ENCODE data around the gene TMEM184B. TPM values are rescaled to one million over a fixed set of nuclear protein-coding genes. Genes with fewer than 3 reads are reported as not detected.
A peak's percentile ranks its signal among the peaks of the same experiment; 100 is the strongest.

TMEM184B gene
- total and polyA plus RNA-seq, 2 donors from 2014 or later: 22.9 to 54.1 TPM

- no peak for TF ChIP-seq CTCF (IDR thresholded peaks at IDR 0.05; ENCODE audit: borderline replicate concordance, extremely low read depth, insufficient read depth)
- H3K4me1 ChIP-seq (ENCODE audit: control insufficient read depth in 2 of 3, insufficient read depth in 2 of 3, low read depth in 1 of 3, low read length in 3 of 3): peaks cover 0 to 39% (median 13%) of the 10 kb centered on the region in 3 donors
- H3K9me3 ChIP-seq (ENCODE audit: control insufficient read depth in 2 of 3, insufficient read depth in 1 of 3, low read length in 3 of 3): no peaks in the 10 kb centered on the region
- H3K36me3 ChIP-seq (ENCODE audit: control insufficient read depth in 2 of 3, insufficient read depth in 3 of 3, low read length in 3 of 3): no peaks in the 10 kb centered on the region
- DNase-seq (peak in 2 of 5 donors; percentile 17 to 52), FAIRE-seq (no peak)
- no peak overlapping the region for H3K9ac ChIP-seq (ENCODE audit: low read length in 3 of 3)
- H3K4me3 ChIP-seq (ENCODE audit: low read length in 3 of 3): no peak overlapping the region
- no peaks in the 10 kb centered on the region for H3K27me3 ChIP-seq (ENCODE audit: control insufficient read depth, insufficient read depth, low read length)
- peak overlapping the region in 1 of 2 donors; percentile 69 for H3K27ac ChIP-seq (ENCODE audit: low read depth in 2 of 2, low read length in 2 of 2)
- intact Hi-C loops (cut with DNase I): no loop called here
Measured at GRCh38 chr22:38177044-38177443, 95.8 kb downstream of the TMEM184B start.

GRCh38 chr22:38176170-38176741 is 96.6 kb downstream of the TMEM184B start:
- no peak for TF ChIP-seq CTCF (IDR thresholded peaks at IDR 0.05; ENCODE audit: borderline replicate concordance, extremely low read depth, insufficient read depth)
- Histone ChIP-seq H3K27ac (ENCODE audit: low read depth in 2 of 2, low read length in 2 of 2) (peak overlapping the region; percentile 79 to 84), H3K9ac (ENCODE audit: low read length in 3 of 3) (peak overlapping the region in 1 of 3 donors; percentile 13), H3K36me3 (ENCODE audit: control insufficient read depth in 2 of 3, insufficient read depth in 3 of 3, low read length in 3 of 3) (no peaks in the 10 kb centered on the region), H3K9me3 (ENCODE audit: control insufficient read depth in 2 of 3, insufficient read depth in 1 of 3, low read length in 3 of 3) (no peaks in the 10 kb centered on the region), H3K4me1 (ENCODE audit: control insufficient read depth in 2 of 3, insufficient read depth in 2 of 3, low read depth in 1 of 3, low read length in 3 of 3) (peaks cover 0 to 39% (median 13%) of the 10 kb centered on the region in 3 donors), H3K27me3 (ENCODE audit: control insufficient read depth, insufficient read depth, low read length) (no peaks in the 10 kb centered on the region), H3K4me3 (ENCODE audit: low read length in 3 of 3) (no peak overlapping the region)
- FAIRE-seq (no peak), DNase-seq (peak in 3 of 5 donors; percentile 46 to 92 (median 69))
- intact Hi-C loops (cut with DNase I): no loop called here

GRCh38 chr22:38175206-38176118 is 97.3 kb downstream of the TMEM184B start:
- intact Hi-C loops (cut with DNase I): no loop called here
- H3K27ac ChIP-seq (ENCODE audit: low read depth in 2 of 2, low read length in 2 of 2): peak overlapping the region; percentile 45 to 79
- H3K36me3 ChIP-seq (ENCODE audit: control insufficient read depth in 2 of 3, insufficient read depth in 3 of 3, low read length in 3 of 3): no peaks in the 10 kb centered on the region
- no peaks in the 10 kb centered on the region for H3K9me3 ChIP-seq (ENCODE audit: control insufficient read depth in 2 of 3, insufficient read depth in 1 of 3, low read length in 3 of 3)
- H3K4me3 ChIP-seq (ENCODE audit: low read length in 3 of 3): no peak overlapping the region
- H3K4me1 ChIP-seq (ENCODE audit: control insufficient read depth in 2 of 3, insufficient read depth in 2 of 3, low read depth in 1 of 3, low read length in 3 of 3): peaks cover 0 to 31% (median 8%) of the 10 kb centered on the region in 3 donors
- no peak for TF ChIP-seq CTCF (IDR thresholded peaks at IDR 0.05; ENCODE audit: borderline replicate concordance, extremely low read depth, insufficient read depth)
- H3K9ac ChIP-seq (ENCODE audit: low read length in 3 of 3): peak overlapping the region in 2 of 3 donors; percentile 13 to 31
- FAIRE-seq (no peak), DNase-seq (peak in 2 of 5 donors; percentile 23 to 53)
- H3K27me3 ChIP-seq (ENCODE audit: control insufficient read depth, insufficient read depth, low read length): no peaks in the 10 kb centered on the region
